Measurements from ENCODE around the gene ASIC2. TPM values are rescaled to one million over a fixed set of nuclear protein-coding genes. Genes with fewer than 3 reads are reported as not detected.

ASIC2 gene
- total RNA-seq, 1 experiment from 2014 or later = 0.11 TPM

GRCh38 chr17:33144837-33145236 lies 148.3 kb downstream of the ASIC2 start:
- ChIA-PET POLR2A (ENCODE audit: unreplicated experiment) (no interaction called here), CTCF (no interaction called here)
- Histone ChIP-seq H3K9ac (ENCODE audit: low read length) (no peak overlapping the region), H3K9me2 (replicated peaks; ENCODE audit: low read length) (no peaks in the 10 kb centered on the region), H4K20me1 (ENCODE audit: low read length) (no peaks in the 10 kb centered on the region), H2AFZ (ENCODE audit: low read length) (no peak overlapping the region), H3K27me3 (ENCODE audit: low read length) (0 out of 2 replicates have a peak, but pooled peaks cover 1% of the 10 kb centered on the region), H3K9me3 (ENCODE audit: low read length) (no peaks in the 10 kb centered on the region), H3K4me2 (ENCODE audit: low read length) (no peak overlapping the region), H3K27ac (ENCODE audit: low read length) (no peak overlapping the region), H3K4me3 (ENCODE audit: low read length) (no peak overlapping the region), H3K36me3 (ENCODE audit: low read depth, low read length) (no peaks in the 10 kb centered on the region), H3F3A (ENCODE audit: low read length, unreplicated experiment) (no peaks in the 10 kb centered on the region), H3K79me2 (ENCODE audit: low read length) (no peaks in the 10 kb centered on the region), H3K4me1 (ENCODE audit: insufficient read depth, low read length) (no peaks in the 10 kb centered on the region)
- ATAC-seq (no peak), DNase-seq (no peak)
- TF ChIP-seq EZH2phosphoT487 (IDR thresholded peaks at IDR 0.05; ENCODE audit: borderline replicate concordance, low read length) = no peak
- BruUV-seq (replicated peaks) = no TSS peak
- intact Hi-C loops (cut with micrococcal nuclease) = no loop called here

- Histone ChIP-seq H3K36me3 (ENCODE audit: low read depth, low read length) (no peaks in the 10 kb centered on the region), H3K4me2 (ENCODE audit: low read length) (no peak overlapping the region), H3K9me2 (replicated peaks; ENCODE audit: low read length) (no peaks in the 10 kb centered on the region), H3K4me1 (ENCODE audit: insufficient read depth, low read length) (no peaks in the 10 kb centered on the region), H3K27ac (ENCODE audit: low read length) (no peak overlapping the region), H2AFZ (ENCODE audit: low read length) (no peak overlapping the region), H3K27me3 (ENCODE audit: low read length) (no peaks in the 10 kb centered on the region), H3K9ac (ENCODE audit: low read length) (no peak overlapping the region), H3F3A (ENCODE audit: low read length, unreplicated experiment) (no peaks in the 10 kb centered on the region), H3K9me3 (ENCODE audit: low read length) (no peaks in the 10 kb centered on the region), H3K79me2 (ENCODE audit: low read length) (no peaks in the 10 kb centered on the region), H3K4me3 (ENCODE audit: low read length) (no peak overlapping the region), H4K20me1 (ENCODE audit: low read length) (no peaks in the 10 kb centered on the region)
- intact Hi-C loops (cut with micrococcal nuclease) = no loop called here
- DNase-seq (peak; percentile 35), ATAC-seq (no peak)
- BruUV-seq (replicated peaks) = no TSS peak
- ChIA-PET POLR2A (ENCODE audit: unreplicated experiment) (no interaction called here), CTCF (no interaction called here)
- TF ChIP-seq EZH2 (IDR thresholded peaks at IDR 0.05; ENCODE audit: low read length, unreplicated experiment) = no peak
- no peak for TF ChIP-seq EZH2phosphoT487 (IDR thresholded peaks at IDR 0.05; ENCODE audit: borderline replicate concordance, low read length)
- TF ChIP-seq, protein P1, sequence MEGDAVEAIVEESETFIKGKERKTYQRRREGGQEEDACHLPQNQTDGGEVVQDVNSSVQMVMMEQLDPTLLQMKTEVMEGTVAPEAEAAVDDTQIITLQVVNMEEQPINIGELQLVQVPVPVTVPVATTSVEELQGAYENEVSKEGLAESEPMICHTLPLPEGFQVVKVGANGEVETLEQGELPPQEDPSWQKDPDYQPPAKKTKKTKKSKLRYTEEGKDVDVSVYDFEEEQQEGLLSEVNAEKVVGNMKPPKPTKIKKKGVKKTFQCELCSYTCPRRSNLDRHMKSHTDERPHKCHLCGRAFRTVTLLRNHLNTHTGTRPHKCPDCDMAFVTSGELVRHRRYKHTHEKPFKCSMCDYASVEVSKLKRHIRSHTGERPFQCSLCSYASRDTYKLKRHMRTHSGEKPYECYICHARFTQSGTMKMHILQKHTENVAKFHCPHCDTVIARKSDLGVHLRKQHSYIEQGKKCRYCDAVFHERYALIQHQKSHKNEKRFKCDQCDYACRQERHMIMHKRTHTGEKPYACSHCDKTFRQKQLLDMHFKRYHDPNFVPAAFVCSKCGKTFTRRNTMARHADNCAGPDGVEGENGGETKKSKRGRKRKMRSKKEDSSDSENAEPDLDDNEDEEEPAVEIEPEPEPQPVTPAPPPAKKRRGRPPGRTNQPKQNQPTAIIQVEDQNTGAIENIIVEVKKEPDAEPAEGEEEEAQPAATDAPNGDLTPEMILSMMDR (conservative IDR thresholded peaks at IDR 0.05; ENCODE audit: low read depth, low read length) = no peak
These were observed 150.3 kb downstream of the ASIC2 start for GRCh38 chr17:33142705-33143299.

- Histone ChIP-seq H2AFZ (ENCODE audit: low read length) (no peak overlapping the region), H3F3A (ENCODE audit: low read length, unreplicated experiment) (no peaks in the 10 kb centered on the region), H3K79me2 (ENCODE audit: low read length) (no peaks in the 10 kb centered on the region), H3K9me2 (replicated peaks; ENCODE audit: low read length) (no peaks in the 10 kb centered on the region), H4K20me1 (ENCODE audit: low read length) (no peaks in the 10 kb centered on the region), H3K27me3 (ENCODE audit: low read length) (no peaks in the 10 kb centered on the region; the same call in 1 of the 2 replicates), H3K4me1 (ENCODE audit: insufficient read depth, low read length) (no peaks in the 10 kb centered on the region), H3K36me3 (ENCODE audit: low read depth, low read length) (no peaks in the 10 kb centered on the region), H3K4me2 (ENCODE audit: low read length) (no peak overlapping the region), H3K4me3 (ENCODE audit: low read length) (no peak overlapping the region), H3K27ac (ENCODE audit: low read length) (no peak overlapping the region), H3K9ac (ENCODE audit: low read length) (no peak overlapping the region), H3K9me3 (ENCODE audit: low read length) (no peaks in the 10 kb centered on the region)
- ChIA-PET CTCF (no interaction called here), POLR2A (ENCODE audit: unreplicated experiment) (no interaction called here)
- intact Hi-C loops (cut with micrococcal nuclease) = no loop called here
- no TSS peak for BruUV-seq (replicated peaks)
- TF ChIP-seq, protein P1 (conservative IDR thresholded peaks at IDR 0.05; ENCODE audit: low read depth, low read length) = no peak
- TF ChIP-seq EZH2phosphoT487 (IDR thresholded peaks at IDR 0.05; ENCODE audit: borderline replicate concordance, low read length) (no peak), EZH2 (IDR thresholded peaks at IDR 0.05; ENCODE audit: low read length, unreplicated experiment) (no peak)
- ATAC-seq = no peak
- no peak for DNase-seq
These were observed 152.5 kb downstream of the ASIC2 start for GRCh38 chr17:33140413-33141099.
